NCI-H1092 treated with DMSO at 0.1 percent for 48 hours (cell line): Measurements from ENCODE around the gene NUMA1.
A peak's percentile ranks its signal among the peaks of the same experiment; 100 is the strongest.

Source experiments
- DNase-seq: peaks from one replicate; lab custom pipeline; 2025; lab: John Stamatoyannopoulos, UW

The NUMA1 gene

DNA sequence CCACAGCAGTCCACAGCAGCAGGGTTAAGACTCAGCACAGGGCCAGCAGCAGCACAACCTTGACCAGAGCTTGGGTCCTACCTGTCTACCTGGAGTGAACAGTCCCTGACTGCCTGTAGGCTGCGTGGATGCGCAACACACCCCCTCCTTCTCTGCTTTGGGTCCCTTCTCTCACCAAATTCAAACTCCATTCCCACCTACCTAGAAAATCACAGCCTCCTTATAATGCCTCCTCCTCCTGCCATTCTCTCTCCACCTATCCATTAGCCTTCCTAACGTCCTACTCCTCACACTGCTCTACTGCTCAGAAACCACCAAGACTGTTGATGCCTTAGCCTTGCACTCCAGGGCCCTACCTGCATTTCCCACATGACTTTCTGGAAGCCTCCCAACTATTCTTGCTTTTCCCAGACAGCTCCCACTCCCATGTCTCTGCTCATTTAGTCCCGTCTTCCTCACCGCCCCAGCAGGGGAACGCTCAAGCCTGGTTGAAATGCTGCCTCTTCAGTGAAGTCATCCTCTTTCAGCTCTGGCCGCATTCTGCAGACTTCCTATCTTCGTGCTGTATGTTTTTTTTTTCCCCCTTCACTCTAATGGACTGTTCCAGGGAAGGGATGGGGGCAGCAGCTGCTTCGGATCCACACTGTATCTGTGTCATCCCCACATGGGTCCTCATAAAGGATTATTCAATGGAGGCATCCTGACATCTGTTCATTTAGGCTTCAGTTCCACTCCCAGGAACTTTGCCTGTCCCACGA lies 78.3 kb downstream of the NUMA1 start:
- DNase-seq, result no peak

DNA sequence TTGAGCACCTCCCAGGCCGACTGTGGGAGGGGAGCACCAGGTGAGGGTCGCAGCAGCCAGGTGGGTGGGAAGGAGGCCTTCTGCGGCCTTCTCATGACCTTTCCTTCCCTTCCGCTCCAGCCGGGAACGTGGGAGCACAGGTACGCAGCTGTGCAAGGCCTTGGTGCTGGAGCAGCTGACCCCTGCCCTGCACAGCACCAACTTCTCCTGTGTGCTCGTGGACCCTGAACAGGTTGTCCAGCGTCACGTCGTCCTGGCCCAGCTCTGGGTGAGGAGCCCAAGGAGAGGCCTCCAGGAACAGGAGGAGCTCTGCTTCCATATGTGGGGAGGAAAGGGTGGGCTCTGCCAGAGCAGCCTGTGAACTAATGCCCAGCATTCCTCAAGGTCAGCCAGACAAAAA lies 79.1 kb downstream of the NUMA1 start:
- no peak for DNase-seq

DNA sequence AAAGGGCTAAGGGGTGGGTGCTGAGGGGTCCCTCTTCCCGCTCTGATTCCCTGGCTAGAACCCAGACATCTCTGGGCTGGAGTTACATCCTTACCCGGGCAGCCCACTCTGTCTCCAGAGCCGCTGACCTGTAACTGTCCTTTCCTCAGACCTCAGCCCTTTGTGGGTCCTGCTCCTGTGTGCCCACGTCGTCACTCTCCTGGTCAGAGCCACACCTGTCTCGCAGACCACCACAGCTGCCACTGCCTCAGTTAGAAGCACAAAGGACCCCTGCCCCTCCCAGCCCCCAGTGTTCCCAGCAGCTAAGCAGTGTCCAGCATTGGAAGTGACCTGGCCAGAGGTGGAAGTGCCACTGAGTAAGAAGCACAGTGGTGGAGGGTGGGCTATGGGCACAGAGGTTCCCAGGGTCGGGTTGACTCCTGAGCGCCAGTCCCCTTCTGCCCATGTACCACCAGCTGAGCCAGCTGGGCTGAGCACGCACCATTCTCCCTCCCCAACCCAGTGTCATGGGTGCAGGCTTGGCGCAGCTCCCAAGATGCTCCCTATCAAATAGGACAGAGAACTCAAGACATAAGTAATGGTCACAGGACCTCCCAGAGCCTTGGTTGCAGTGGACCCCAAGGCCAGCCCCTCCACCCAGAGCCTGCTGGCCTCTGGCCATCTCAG lies 80.0 kb downstream of the NUMA1 start:
- DNase-seq, result no peak

DNA sequence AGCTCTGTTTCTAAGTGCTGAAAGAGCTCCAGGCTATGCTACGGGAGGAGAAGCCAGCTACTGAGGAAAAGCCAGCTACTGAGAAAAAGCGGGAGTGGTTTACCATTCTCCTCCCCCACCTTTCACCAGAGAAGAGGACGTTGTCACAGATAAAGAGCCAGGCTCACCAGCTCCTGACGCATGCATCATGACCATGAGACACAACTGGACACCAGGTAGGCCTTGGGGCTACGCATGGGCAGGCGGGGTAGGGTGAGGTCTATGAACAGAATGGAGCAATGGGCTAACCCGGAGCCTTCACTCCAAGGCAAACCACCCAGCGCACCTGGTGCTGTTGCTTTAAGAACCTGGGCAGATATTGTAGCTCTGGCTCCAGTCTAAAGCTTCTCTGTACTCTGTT lies 80.5 kb downstream of the NUMA1 start:
- no peak for DNase-seq

DNA sequence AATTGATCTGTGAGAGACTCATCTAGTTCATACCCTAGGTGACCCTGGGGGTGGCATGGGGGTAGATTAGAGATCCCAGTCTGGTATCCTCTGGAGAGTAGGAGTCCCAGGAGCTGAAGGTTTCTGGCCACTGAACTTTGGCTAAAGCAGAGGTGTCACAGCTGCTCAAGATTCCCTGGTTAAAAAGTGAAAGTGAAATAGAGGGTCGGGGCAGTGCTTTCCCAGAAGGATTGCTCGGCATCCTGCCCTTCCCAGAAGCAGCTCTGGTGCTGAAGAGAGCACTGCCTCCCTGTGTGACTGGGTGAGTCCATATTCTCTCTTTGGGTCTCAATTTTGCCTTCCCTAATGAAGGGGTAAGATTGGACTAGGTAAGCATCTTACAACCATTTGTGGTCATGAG lies 81.0 kb downstream of the NUMA1 start:
- DNase-seq, result no peak

DNA sequence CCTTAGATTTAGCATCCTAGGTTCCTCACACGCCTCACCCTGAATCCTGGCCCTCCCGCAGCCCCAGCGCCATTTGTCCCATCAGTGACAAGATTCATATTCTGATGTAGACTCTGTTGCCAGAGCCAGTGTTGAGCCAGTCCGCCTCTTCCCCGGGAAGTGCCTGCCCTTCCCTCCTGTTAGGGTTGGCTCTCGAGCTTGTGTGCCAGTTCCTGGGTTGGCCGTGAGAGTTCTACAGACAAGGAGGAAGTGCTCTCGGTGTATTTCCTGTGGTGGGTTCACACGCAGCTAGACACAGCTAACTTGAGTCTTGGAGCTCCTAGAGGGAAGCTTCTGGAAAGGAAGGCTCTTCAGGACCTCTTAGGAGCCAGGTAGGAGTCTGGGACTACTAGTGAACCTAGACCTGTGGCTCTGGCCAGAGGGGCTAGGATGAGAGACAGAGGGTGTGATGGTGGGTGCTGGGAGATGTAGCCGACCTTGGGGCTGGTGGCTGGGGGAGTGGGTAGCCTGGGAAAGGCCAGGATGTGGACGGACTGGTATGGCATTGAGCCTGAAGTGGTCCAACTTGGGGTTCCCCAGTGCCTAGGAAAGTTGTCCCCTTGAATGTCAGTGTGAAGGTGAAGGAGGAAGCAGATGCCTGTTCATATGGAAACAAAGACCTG lies 81.6 kb downstream of the NUMA1 start, which contains the start of gene IL18BP:
TSS of gene IL18BP (plus strand) at position 261 of the 662 bp plus-strand sequence. CDS start 1,076 bp downstream, outside the sequence.
- no peak for DNase-seq

DNA sequence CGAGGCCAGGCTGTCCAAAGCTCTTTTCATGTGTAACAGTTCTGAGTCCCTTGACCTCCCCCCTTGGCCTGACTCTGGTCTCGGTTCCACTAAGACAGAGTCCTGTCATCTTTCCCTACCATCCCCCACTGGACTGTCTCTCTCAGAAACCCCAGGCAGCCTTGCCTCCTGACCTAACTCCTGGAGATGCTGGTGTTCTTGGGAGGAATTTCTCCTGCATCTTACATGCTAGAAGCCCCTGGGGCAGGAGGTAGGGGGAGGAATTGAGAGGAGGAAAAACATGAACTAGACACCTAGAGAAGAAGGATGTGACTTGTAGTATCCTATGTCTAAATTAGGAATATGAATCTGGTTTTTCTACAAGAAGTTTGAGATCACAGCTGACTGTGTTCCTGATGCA lies 82.3 kb downstream of the NUMA1 start:
- no peak for DNase-seq

DNA sequence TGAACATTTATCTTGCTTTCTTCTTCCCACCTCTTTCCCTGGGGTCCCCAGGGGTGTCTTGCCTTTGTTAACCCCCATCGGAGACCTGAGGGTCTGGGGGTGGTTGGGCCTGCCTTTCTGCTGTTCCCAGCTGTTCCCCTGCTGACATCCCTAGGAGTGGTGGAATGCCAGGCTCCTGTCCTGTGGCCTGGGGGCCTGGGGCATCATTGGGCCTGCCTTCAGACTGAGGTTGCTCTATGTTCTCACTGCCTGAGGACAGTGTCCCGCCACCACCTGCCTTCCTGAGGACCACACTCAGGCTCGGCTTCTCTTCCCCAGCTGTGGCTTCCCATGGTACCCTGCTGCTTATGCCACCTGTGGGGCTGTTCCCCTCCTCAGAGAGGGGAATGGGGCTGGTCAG lies 82.7 kb downstream of the NUMA1 start:
- DNase-seq, result no peak

DNA sequence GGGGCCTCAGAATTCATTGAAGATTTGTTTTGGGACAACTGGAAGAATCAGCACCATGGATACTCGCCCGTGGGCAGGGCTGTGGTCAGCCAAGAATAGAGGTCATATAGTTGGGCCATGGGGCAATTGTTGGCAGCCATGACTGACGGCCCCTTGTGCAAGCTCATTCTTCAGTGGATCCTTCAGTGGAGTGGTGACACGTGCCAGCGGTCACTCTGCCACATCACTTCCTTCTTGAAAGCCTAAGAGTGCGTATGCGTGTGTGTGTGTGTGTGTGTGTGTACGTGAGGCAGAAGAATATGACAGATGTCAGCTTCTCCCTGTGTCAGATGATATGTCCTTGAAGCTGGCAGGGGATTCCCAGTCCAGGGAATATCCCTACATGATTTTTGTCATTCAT lies 83.4 kb downstream of the NUMA1 start:
- DNase-seq, result no peak

DNA sequence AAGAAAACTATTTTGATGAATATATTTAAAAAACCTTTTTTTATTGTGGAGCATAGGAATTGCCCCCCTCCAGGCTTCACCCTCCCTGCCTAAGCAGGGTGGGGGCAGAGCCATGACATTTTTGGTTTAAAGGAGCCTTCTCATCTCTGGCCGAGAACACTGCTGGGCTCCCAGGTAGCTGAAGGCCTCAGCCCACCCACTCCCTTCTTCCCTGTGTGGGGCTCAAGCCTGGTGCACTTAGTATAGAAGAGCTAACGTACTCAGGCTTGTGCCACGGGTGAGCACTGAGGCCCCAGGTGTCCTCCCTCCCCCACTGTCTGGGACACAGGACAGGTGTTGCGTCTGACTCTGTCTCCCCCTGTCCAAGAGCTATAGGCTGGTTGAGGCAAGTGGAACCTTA lies 83.8 kb downstream of the NUMA1 start:
- DNase-seq, result no peak

DNA sequence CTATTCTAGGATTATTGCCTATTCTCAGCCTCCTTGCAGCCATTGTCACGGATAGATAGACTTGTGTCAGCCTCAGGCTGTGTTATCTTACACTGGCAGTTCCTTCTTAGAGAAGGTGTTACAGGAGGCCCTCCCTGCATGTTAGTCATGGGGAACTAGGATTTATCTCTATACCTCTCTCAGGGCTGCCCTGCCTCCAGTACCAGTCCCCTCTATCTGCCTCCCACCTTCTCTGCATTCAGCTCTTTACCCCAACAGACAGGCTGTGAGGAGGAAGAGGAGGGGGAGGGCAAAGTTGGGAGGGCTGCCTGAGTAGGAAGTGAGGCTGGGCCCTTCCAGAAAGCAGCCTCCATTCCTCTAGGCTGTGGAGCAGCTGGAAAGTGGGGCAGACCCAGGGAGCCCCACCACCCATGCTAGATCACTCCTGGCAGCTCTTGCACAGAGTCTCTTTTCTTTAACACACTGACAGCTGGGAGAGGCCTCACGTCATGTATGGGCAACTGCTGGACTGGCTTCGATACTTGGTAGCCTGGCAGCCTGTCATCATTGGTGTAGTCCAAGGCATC lies 84.5 kb downstream of the NUMA1 start:
- DNase-seq, result no peak

DNA sequence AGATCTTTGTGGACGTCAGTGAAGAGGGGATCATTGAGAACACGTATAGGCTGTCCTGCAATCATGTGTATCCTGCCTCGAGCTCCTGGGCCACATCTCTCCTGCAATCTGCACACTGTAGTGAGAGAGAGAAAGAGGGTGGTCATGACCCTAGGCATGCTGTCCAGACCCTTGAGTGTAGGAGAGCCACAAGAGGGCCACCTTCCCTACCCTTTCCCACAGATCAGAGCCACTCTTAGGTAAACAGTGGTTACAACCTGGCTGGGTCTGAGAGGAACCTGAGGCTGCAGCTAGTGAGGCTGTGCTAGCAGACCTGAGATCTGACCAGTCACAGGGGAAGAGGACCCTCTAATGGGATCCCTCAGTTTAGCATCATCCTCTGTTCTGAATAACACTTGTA lies 85.6 kb downstream of the NUMA1 start:
- no peak for DNase-seq

DNA sequence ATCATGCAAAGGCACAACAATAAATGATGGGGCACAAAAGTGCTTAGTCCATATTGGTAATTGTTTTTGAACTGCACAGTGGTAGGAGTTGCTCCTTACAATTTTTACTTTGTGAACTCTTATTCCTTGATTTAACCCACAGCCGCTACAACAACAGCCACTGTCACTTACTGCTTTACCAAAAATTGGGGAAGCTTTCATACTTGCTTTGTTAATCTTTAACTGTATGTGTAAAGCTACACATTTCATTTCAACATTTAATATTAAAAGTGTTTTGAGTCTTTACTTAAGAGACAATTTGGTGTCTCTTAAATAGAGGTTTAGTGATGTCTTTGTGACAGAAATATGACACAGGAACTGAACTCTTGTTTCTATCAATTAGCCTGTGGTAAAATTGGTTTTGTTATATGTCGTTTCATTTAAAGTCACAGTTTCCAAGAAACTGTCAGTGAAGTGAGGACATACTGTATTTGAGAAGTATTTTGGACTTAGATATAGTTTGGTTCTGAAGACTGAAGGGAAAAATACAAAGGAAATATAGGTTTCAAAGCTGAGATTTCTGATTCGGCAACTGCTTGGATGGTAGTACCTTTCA lies 88.1 kb downstream of the NUMA1 start:
- DNase-seq, result no peak

DNA sequence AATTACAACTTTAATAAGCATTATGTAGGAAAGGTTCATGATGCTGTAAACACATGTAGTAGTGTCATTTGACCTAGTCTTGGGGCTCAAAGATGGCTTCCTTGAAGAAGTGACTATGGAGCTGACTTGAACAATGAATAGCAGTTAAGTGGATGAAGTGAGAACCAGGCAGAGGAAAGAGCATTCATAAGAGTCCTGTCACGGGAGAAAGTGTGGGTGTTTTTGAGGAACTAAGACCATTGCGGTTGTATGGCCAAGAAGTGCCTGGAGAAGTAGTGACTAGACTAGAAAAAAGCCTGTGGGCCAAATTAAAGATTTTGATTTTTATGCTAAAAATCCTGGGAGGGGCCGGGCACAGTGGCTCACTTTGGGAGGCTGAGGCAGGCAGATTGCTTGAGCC lies 88.8 kb downstream of the NUMA1 start:
- DNase-seq, result no peak

DNA sequence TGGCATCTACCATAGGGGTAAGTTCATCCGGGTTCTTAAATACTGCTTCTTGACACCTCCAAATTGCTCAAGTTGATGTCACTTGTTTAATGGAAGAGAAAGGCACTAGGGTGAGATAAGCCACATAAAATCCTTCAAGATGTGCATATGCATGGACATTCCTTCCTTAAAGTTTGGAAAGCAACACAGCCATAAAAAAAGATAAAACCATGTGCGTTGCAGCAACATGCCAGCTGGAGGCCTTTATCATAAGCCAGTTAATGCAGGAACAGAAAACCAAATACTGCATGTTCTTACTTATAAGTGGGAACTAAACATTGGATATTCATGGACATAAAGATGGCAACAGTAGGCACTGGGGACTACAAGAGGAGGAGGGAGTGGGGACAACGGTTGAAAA lies 89.6 kb downstream of the NUMA1 start:
- DNase-seq, result no peak

DNA sequence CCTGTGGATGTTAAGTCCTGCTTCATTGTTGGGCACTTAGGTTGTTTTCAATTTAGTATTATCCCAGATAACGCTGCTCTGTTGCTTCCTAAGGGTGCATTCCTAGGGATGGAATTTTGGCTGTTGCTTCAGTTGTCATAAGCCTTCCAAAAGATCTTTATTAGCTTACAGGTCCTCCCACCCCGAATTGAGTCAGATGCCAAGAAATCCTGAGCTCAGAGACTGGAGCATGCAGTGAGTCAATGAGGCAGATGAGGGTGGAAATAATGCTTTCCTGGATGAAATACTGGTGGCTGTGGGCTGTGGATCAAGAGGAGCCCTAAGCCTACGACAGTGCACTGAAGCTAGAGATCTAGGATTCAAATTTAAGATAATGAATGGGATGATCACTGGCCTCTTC lies 92.3 kb downstream of the NUMA1 start:
- DNase-seq, result no peak

DNA sequence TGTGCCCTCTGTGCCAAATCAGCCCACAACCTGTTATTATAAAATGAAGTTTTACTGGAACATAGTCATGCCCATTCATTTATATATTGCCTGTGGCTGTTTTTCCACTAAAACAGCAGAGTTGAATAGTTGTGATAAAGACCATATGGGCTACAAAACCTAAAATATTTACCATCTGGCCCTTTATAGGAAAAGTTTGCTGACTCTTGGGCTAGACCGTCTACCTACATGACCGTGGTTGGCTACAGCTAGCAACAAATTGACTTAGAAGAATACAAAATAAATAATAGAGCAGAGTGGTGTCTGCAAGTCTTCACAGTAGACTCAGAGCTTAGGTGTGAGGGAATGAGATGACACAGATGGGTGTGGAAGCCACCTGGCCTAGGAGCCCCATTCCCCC lies 92.8 kb downstream of the NUMA1 start:
- DNase-seq, result no peak

DNA sequence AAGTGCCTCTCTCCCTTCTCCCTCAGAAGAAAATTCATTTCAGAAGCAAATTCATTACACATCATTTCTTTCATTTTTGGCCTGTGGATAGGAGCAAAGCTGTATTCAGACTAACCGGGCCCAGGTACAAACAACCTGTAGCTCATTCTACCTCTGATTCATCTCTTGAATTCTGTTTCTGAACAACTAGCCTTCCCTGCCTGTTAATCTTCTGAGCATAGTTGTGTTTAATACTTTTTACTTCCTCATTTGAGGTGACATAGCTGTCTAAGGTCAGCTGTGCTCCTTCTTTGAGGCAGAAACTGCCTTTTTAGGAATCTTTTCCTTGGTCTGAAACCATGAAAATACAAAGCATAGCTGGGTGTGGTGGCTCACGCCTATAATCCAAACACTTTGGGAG lies 94.2 kb downstream of the NUMA1 start:
- no peak for DNase-seq

DNA sequence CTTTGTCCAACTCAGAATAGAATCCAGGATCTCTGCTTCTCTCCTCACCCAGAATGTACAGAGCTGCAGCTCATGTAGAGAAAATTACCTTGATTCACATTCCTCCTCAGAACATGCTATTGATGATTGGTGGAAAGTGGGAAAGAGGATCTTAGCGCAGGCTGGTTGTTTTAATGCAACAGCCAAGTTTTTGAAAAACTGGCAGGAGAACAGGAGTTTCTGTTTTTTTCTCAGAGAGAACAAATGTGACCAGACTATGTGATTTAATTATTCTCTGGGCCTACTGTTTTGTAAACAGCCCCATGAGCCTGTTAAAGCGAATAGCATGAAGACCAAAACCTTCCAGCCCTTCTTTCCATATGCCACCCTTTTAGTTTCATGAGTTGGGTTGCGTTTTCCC lies 100.7 kb downstream of the NUMA1 start:
- no peak for DNase-seq

DNA sequence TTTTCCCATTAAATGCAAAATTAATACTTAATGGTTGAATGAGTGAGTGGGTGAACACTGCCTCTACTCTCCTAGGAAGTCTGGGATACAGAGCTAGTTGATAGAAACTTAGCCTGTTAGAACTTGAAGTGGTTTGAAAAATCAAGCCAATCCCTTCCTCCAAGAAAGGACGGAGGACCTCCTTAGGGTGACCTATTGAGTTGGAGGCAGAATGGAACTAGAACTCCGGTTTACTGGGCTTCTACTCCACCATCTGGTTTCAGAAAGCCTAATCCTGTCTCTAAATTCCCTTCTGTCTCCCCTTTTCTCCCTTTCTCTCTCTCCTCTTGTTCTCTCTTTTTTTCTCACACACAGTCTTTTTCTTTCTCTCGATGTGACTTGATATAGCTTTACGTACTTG lies 101.2 kb downstream of the NUMA1 start:
- DNase-seq, result no peak

DNA sequence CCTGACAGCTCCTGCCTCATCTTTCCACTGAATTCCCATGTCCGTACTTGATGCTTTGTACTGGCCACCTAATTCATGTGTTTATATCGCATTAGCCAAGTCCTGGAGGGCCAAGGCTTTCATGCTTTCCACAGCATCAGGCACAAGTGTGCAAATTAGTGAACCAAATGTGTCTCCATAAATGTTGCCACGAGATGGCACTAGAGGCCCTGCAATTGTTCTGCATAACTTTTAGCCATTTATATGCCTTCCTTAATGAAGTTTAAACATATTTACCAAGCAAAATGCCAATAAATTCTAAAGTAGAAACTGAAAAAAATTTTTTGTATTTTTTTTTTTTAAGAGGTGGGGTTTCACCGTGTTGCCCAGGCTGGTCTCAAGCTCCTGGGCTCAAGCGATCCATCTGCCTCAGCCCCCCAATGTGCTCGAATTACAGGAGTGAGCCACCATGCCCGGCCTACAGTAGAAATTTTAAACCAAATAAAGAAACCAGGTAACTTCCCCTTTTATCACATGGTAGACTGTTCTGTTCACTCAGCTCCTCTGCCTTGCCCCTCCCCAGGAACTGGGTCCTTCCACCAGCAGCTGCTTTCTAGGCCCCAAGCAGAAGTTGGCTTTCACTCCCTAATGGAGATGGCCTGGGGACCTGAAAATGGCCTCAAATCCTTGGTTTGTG lies 102.5 kb downstream of the NUMA1 start:
- peak; percentile 50 for DNase-seq

DNA sequence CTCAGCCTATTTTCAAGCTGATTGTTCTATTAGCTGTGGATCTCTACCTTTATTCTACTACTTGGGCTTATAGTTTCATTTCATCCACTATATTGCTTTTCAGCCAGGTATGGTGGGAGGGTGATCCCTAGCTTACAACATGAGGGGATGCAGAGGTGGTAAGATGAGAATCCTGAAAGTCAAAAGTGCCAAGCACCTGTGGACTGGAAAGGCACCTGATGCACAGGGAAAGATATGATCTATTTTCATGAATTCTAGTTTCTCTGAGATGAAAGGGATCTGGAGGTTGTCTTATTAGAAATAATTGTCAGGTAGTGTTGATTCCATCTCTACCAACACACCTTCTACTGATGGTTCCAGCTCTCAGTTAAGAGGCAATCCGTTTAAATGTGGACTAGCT lies 103.3 kb downstream of the NUMA1 start:
- DNase-seq, result no peak
